BLaER1 treated with 17β-estradiol and CSF1 and Interleukin-3, amounts not matched to agents 10 nM and 100 nM (cell line): Measurements from ENCODE around the gene CST9.

ENCODE experiments used
- H3K27ac ChIP-seq, 11 experiments: shearing (Covaris generic); formaldehyde crosslinking; 2 replicates each; pipeline ENCODE4 v1.8.1; 2022
- H3K27me3 ChIP-seq, 11 experiments: shearing (Covaris generic); formaldehyde crosslinking; 2 replicates each; pipeline ENCODE4 v1.8.1; 2022
- H3K36me3 ChIP-seq, 11 experiments: shearing (Covaris generic); formaldehyde crosslinking; 2 replicates each; pipeline ENCODE4 v1.8.1; 2022
- H3K4me1 ChIP-seq, 10 experiments: shearing (Covaris generic); formaldehyde crosslinking; 2 replicates each; pipeline ENCODE4 v1.8.1; 2022
- H3K4me2 ChIP-seq, 11 experiments: shearing (Covaris generic); formaldehyde crosslinking; 2 replicates each; pipeline ENCODE4 v1.8.1; 2022
- H3K4me3 ChIP-seq, 10 experiments: shearing (Covaris generic); formaldehyde crosslinking; 2 replicates each; pipeline ENCODE4 v1.8.1; 2022
- H3K9ac ChIP-seq, 11 experiments: shearing (Covaris generic); formaldehyde crosslinking; 2 replicates each; pipeline ENCODE4 v1.8.1; 2022
- H3K9me3 ChIP-seq, 11 experiments: shearing (Covaris generic); formaldehyde crosslinking; replicated peaks in 1 of 11; 2 replicates each; pipeline ENCODE4 v1.8.1; 2022
- H4K20me1 ChIP-seq, 11 experiments: shearing (Covaris generic); formaldehyde crosslinking; 2 replicates each; pipeline ENCODE4 v1.8.1; 2022
- Cebpa-rat ChIP-seq, 11 experiments: shearing (Covaris generic); IDR thresholded peaks; 2 replicates each; pipeline ENCODE4 v1.8.1; 2022

The CST9 gene

DNA sequence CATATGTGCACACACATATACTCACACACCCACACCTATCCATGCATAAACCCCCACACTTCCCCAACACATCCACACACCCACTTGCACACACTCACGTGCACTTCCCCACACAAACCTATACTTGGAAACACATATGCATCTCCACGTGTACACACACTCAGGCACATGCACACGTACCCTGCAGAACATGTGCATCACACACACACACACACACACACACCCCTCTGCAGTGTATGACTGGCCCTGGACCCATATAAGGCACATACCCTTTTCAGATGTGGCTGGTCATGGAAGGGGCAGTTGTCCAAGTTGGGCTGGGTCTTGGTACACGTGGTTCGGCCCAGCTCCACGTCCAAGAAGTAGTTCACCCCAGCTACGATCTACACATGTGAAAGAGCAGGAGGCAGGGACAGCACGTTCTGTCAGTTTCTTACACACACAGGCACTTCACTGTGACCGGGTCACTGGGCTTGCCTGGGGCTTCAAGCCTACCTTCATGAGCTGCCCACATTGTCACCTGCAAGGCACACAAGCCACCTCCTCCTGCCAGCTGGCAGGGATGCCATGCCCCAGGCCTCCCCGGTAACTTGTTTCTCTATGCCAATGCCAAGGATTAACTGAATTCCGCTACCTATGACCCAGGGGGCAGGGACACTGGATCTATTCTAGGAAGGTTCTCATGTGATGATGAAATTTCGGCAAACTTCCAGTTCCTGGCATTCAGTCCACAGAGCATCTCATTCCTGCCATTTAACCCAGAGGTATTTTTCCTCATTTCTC lies 29.5 kb upstream of the CST9 start:
- TF ChIP-seq Cebpa-rat (IDR thresholded peaks at IDR 0.05), result no peak
- no peak overlapping the region for H3K27ac ChIP-seq
- no peak overlapping the region for H3K9ac ChIP-seq
- H3K4me2 ChIP-seq, result peak overlapping the region; percentile 54 to 99 (median 72)
- no peaks in the 10 kb centered on the region; a peak in 1 of 22 replicates for H3K27me3 ChIP-seq
- peaks cover 0 to 37% (median 0%) of the 10 kb centered on the region in 11 experiments; a peak in 9 of 22 replicates for H3K36me3 ChIP-seq
- H3K9me3 ChIP-seq, result 0 out of 22 replicates have a peak, but pooled peaks cover 0 to 4% (median 0%) of the 10 kb centered on the region in 11 experiments
- H3K4me1 ChIP-seq, result peaks cover 52 to 77% (median 69%) of the 10 kb centered on the region in 10 experiments
- peaks cover 0 to 45% (median 9%) of the 10 kb centered on the region in 11 experiments; a peak in 11 of 22 replicates for H4K20me1 ChIP-seq
- H3K4me3 ChIP-seq, result peak overlapping the region in 1 of 10 experiments; percentile 33; a peak in 1 of 20 replicates

DNA sequence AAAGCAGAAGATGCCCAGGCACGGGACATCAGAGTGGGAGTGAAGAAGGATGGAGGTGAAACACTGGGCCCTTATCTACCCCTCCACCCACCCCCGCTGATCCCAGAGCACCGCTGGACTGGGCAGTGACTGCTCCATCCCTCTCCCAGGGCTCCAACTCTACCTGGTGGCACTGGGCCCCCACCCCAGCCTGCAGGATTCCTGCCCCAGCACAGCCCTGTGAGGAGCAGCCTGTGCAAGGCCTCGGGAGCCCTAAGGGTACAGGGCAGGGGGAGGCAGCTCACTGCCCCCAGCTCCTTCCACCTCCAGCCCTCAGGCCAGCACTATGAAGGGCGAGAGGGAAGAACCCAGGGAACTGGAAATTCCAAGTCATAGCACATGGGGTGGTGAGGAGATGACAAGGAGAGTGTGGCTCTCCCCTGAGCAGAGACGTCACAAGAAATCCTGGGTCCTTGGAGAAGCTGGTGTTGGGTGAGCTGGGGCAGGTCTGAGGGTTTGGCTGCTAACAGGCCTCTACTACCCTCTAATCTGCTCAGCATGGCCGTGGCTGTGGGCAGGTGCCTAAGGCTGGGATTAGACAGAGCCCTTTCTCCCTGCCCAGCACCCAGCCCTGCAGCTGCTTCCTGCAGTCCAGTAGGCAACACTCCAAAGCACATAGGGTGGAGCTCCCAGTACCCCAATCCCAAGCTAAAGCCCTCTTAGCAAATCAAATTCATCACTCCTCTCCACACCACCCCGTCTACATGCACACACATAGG lies 28.5 kb upstream of the CST9 start:
- no peak for TF ChIP-seq Cebpa-rat (IDR thresholded peaks at IDR 0.05)
- no peak overlapping the region for H3K27ac ChIP-seq
- H4K20me1 ChIP-seq, result peaks cover 0 to 45% (median 9%) of the 10 kb centered on the region in 11 experiments; a peak in 11 of 22 replicates
- H3K27me3 ChIP-seq, result no peaks in the 10 kb centered on the region; a peak in 1 of 22 replicates
- H3K36me3 ChIP-seq, result peaks cover 0 to 37% (median 0%) of the 10 kb centered on the region in 11 experiments; a peak in 9 of 22 replicates
- H3K4me1 ChIP-seq, result peaks cover 52 to 77% (median 70%) of the 10 kb centered on the region in 10 experiments
- no peaks in the 10 kb centered on the region for H3K9me3 ChIP-seq
- H3K9ac ChIP-seq, result no peak overlapping the region
- peak overlapping the region; percentile 54 to 99 (median 72) for H3K4me2 ChIP-seq
- H3K4me3 ChIP-seq, result no peak overlapping the region

GRCh38 chr20:23632711-23633573 lies 27.2 kb upstream of the CST9 start:
- peaks cover 0 to 37% (median 0%) of the 10 kb centered on the region in 11 experiments; a peak in 9 of 22 replicates for H3K36me3 ChIP-seq
- H4K20me1 ChIP-seq, result peaks cover 0 to 45% (median 9%) of the 10 kb centered on the region in 11 experiments; a peak in 11 of 22 replicates
- H3K27ac ChIP-seq, result no peak overlapping the region
- H3K4me1 ChIP-seq, result peaks cover 65 to 82% (median 76%) of the 10 kb centered on the region in 10 experiments
- peak overlapping the region in 1 of 11 experiments; percentile 36; a peak in 1 of 22 replicates for H3K9ac ChIP-seq
- no peaks in the 10 kb centered on the region; a peak in 1 of 22 replicates for H3K27me3 ChIP-seq
- no peaks in the 10 kb centered on the region for H3K9me3 ChIP-seq
- TF ChIP-seq Cebpa-rat (IDR thresholded peaks at IDR 0.05), result no peak
- peak overlapping the region in 5 of 11 experiments; percentile 46 to 73 (median 62); a peak in 11 of 22 replicates for H3K4me2 ChIP-seq
- H3K4me3 ChIP-seq, result no peak overlapping the region

DNA sequence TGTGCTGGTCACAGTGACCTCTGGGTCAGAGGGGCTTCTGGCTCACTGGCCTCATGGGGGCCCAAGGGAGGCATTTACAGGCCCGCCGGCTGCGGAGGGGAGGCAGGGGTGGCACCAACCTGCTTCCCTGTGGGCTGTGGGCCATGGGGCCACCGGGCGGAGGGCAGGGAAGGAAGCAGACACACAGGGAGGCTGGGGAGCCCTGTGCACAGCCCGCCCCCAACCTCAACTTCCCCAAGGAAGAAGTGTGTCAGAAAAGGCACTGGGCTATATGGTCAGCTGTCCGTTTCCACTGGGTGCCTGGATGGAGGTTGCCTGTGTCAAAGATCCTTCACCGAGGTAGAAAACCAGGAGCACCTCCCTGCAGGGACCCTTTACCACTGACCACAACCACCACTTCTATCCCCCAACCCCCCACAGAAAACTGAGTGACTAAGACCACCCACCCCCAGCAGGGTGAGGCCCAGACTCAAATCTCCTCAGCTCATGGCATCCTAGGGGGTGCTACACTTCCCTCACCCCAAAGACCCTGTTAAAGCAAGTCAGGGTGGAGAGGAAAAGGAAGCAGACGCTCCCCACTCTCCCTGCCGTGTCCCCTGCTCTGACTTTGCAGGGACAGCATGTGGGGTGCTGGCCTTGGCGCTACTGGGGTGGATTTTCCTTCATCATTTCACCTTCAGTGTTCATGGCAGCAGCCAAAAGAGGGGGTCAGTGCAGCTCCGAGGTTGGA lies 26.4 kb upstream of the CST9 start:
- Histone ChIP-seq H4K20me1 (peaks cover 0 to 45% (median 9%) of the 10 kb centered on the region in 11 experiments; a peak in 11 of 22 replicates), H3K27ac (no peak overlapping the region), H3K4me2 (peak overlapping the region in 5 of 11 experiments; percentile 46 to 73 (median 62); a peak in 11 of 22 replicates), H3K9ac (0 out of 22 replicates have a peak overlapping the region, but pooled peaks of 1 of the 11 experiments have one; percentile 36), H3K36me3 (peaks cover 0 to 37% (median 0%) of the 10 kb centered on the region in 11 experiments; a peak in 9 of 22 replicates), H3K4me3 (no peak overlapping the region), H3K27me3 (no peaks in the 10 kb centered on the region), H3K9me3 (peaks cover 0 to 2% (median 0%) of the 10 kb centered on the region in 11 experiments; a peak in 6 of 22 replicates), H3K4me1 (peaks cover 66 to 83% (median 76%) of the 10 kb centered on the region in 10 experiments)
- TF ChIP-seq Cebpa-rat (IDR thresholded peaks at IDR 0.05), result no peak

DNA sequence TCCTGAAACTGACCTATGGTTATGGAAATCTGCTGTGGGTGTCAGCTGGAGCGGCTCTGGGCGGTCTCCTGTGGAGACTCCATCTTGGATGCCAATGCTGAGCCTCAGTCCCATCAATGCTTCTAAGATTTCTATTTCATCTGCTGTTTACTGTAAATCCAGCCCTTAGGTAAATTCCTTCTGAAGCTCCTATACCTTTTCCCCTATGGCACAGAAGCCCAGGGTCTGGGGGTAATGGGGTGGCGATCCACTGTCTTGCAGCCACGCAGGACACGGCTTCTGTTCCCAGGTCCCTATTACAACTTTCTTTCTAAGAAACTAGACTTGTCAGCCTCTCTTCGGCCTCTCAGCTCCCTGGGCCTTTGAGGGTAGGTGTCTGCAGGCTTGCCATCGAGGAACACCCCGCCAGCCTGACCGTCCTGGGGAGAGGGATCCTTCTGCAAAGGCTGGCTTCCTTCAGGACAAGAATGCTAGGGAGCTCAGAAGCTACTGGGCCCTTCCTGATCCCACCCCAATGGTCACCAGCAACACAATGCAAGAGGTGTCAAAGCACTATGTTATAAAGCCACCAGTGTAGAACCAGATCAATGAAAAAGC lies 25.6 kb upstream of the CST9 start:
- Histone ChIP-seq H3K27me3 (no peaks in the 10 kb centered on the region), H3K4me3 (no peak overlapping the region), H3K36me3 (peaks cover 0 to 37% (median 0%) of the 10 kb centered on the region in 11 experiments; a peak in 9 of 22 replicates), H3K4me2 (peak overlapping the region in 4 of 11 experiments; percentile 46 to 73 (median 62); a peak in 6 of 22 replicates), H4K20me1 (peaks cover 0 to 39% (median 4%) of the 10 kb centered on the region in 11 experiments; a peak in 11 of 22 replicates), H3K4me1 (peaks cover 57 to 80% (median 70%) of the 10 kb centered on the region in 10 experiments), H3K27ac (no peak overlapping the region), H3K9ac (no peak overlapping the region), H3K9me3 (peaks cover 0 to 10% (median 0%) of the 10 kb centered on the region in 11 experiments; a peak in 6 of 22 replicates)
- TF ChIP-seq Cebpa-rat (IDR thresholded peaks at IDR 0.05), result no peak

GRCh38 chr20:23630392-23630849 lies 24.7 kb upstream of the CST9 start:
- Histone ChIP-seq H3K9ac (no peak overlapping the region), H3K4me3 (no peak overlapping the region), H3K4me2 (peak overlapping the region; percentile 66 to 86 (median 75)), H3K9me3 (peaks cover 0 to 16% (median 0%) of the 10 kb centered on the region in 11 experiments; a peak in 6 of 22 replicates), H3K27ac (no peak overlapping the region), H3K36me3 (peaks cover 0 to 36% (median 0%) of the 10 kb centered on the region in 11 experiments; a peak in 9 of 22 replicates), H4K20me1 (peaks cover 0 to 31% (median 0%) of the 10 kb centered on the region in 11 experiments; a peak in 8 of 22 replicates), H3K27me3 (no peaks in the 10 kb centered on the region), H3K4me1 (peaks cover 51 to 80% (median 70%) of the 10 kb centered on the region in 10 experiments)
- no peak for TF ChIP-seq Cebpa-rat (IDR thresholded peaks at IDR 0.05)
